DOHH2 (cell line): ENCODE measurements around the gene HSBP1L1.

ENCODE experiments used
- H3F3A ChIP-seq: fragments of 200-600 bp; sonication (generic), shearing (Covaris generic); 2 replicates; pipeline ENCODE4 v1.6.0; 2016; ENCODE audit warnings: antibody characterized with exemption, mild to moderate bottlenecking; ENCODE audit not compliant: control insufficient read depth, insufficient read depth
- H3K27ac ChIP-seq: fragments of 200-600 bp; sonication (generic); 2 replicates; pipeline ENCODE4 v1.5.1; 2014; ENCODE audit warnings: low read depth, mild to moderate bottlenecking, low read length, moderate library complexity
- H3K27me3 ChIP-seq: fragments of 200-600 bp; sonication (generic); 2 replicates; pipeline ENCODE4 v1.6.1; 2014; ENCODE audit warnings: mild to moderate bottlenecking, low read length, mixed read lengths; ENCODE audit not compliant: control insufficient read depth
- H3K36me3 ChIP-seq: fragments of 200-600 bp; sonication (generic); 2 replicates; pipeline ENCODE4 v1.6.1; 2014; ENCODE audit warnings: mild to moderate bottlenecking, low read length, moderate library complexity, mixed read lengths; ENCODE audit not compliant: control insufficient read depth
- H3K4me1 ChIP-seq: fragments of 200-600 bp; sonication (generic); 2 replicates; pipeline ENCODE4 v1.6.1; 2014; ENCODE audit warnings: mild to moderate bottlenecking, low read length, mixed read lengths; ENCODE audit not compliant: control insufficient read depth
- H3K4me2 ChIP-seq: fragments of 200-600 bp; sonication (generic); 2 replicates; pipeline ENCODE4 v1.6.0; 2014; ENCODE audit warnings: mild to moderate bottlenecking, low read length, moderate library complexity
- H3K4me3 ChIP-seq: fragments of 200-600 bp; sonication (generic); 2 replicates; pipeline ENCODE4 v1.5.1; 2014; ENCODE audit warnings: mild to moderate bottlenecking, low read length, mixed read lengths
- H3K79me2 ChIP-seq: fragments of 200-600 bp; sonication (generic); 2 replicates; pipeline ENCODE4 v1.6.1; 2014; ENCODE audit warnings: mild to moderate bottlenecking, low read length, mixed read lengths; ENCODE audit not compliant: control insufficient read depth
- H3K9me2 ChIP-seq: fragments of 200-600 bp; sonication (generic); replicated peaks from 2 replicates; pipeline ENCODE4 v1.6.1; 2014; ENCODE audit warnings: mild to moderate bottlenecking, low read length, mixed read lengths; ENCODE audit not compliant: control insufficient read depth
- H3K9me3 ChIP-seq: fragments of 200-600 bp; sonication (generic); 2 replicates; pipeline ENCODE4 v1.6.1; 2014; ENCODE audit warnings: antibody characterized with exemption, low read length, mixed read lengths; ENCODE audit not compliant: control insufficient read depth, insufficient read depth
- H4K20me1 ChIP-seq: fragments of 200-600 bp; sonication (generic); 2 replicates; pipeline ENCODE4 v1.6.0; 2014; ENCODE audit warnings: low read depth, mild to moderate bottlenecking, antibody characterized with exemption, low read length, moderate library complexity; ENCODE audit not compliant: control insufficient read depth, insufficient read depth
- CTCF ChIP-seq: fragments of 200-600 bp; sonication (generic); IDR thresholded peaks from one replicate; pipeline ENCODE4 v1.5.1; 2014; ENCODE audit warnings: antibody characterized with exemption, mild to moderate bottlenecking, low read depth, low read length; ENCODE audit not compliant: poor library complexity, severe bottlenecking
- EZH2phosphoT487 ChIP-seq: fragments of 200-600 bp; sonication (generic); IDR thresholded peaks from 2 replicates; pipeline ENCODE4 v1.6.1; 2017; ENCODE audit warnings: borderline replicate concordance, mild to moderate bottlenecking, antibody characterized with exemption, low read length, moderate library complexity, mixed read lengths

Gene HSBP1L1

GRCh38 chr18:79942211-79942610 lies 22.2 kb upstream of the HSBP1L1 start:
- no peaks in the 10 kb centered on the region for H3K9me2 ChIP-seq
- peaks cover 89% of the 10 kb centered on the region for H3K79me2 ChIP-seq
- H3K4me3 ChIP-seq, result no peak overlapping the region
- peaks cover 10% of the 10 kb centered on the region for H4K20me1 ChIP-seq
- H3K9me3 ChIP-seq, result no peaks in the 10 kb centered on the region
- H3K27me3 ChIP-seq, result no peaks in the 10 kb centered on the region
- peaks cover 55% of the 10 kb centered on the region for H3K36me3 ChIP-seq
- no peaks in the 10 kb centered on the region for H3F3A ChIP-seq
- TF ChIP-seq EZH2phosphoT487 (no peak), CTCF (no peak)
- peaks cover 28% of the 10 kb centered on the region for H3K4me1 ChIP-seq
- no peak overlapping the region for H3K27ac ChIP-seq
- H3K4me2 ChIP-seq, result no peak overlapping the region

- Histone ChIP-seq H3K36me3 (peaks cover 53% of the 10 kb centered on the region), H3K9me3 (no peaks in the 10 kb centered on the region), H3K27me3 (no peaks in the 10 kb centered on the region), H3K4me2 (no peak overlapping the region), H3F3A (no peaks in the 10 kb centered on the region), H4K20me1 (peaks cover 12% of the 10 kb centered on the region), H3K79me2 (peaks cover 88% of the 10 kb centered on the region), H3K9me2 (no peaks in the 10 kb centered on the region), H3K27ac (no peak overlapping the region), H3K4me1 (peaks cover 31% of the 10 kb centered on the region), H3K4me3 (no peak overlapping the region)
- no peak for TF ChIP-seq EZH2phosphoT487
- TF ChIP-seq CTCF, result no peak
These were observed 21.4 kb upstream of the HSBP1L1 start for GRCh38 chr18:79942786-79943607.

GRCh38 chr18:79943608-79944125 lies 20.8 kb upstream of the HSBP1L1 start:
- Histone ChIP-seq H3K4me1 (peaks cover 38% of the 10 kb centered on the region), H3K9me3 (no peaks in the 10 kb centered on the region), H3K79me2 (peaks cover 88% of the 10 kb centered on the region), H3K27ac (no peak overlapping the region), H3K9me2 (no peaks in the 10 kb centered on the region), H3K4me2 (no peak overlapping the region), H3F3A (no peaks in the 10 kb centered on the region; the same call in 1 of the 2 replicates), H4K20me1 (peaks cover 18% of the 10 kb centered on the region), H3K4me3 (no peak overlapping the region), H3K27me3 (no peaks in the 10 kb centered on the region), H3K36me3 (peaks cover 57% of the 10 kb centered on the region)
- TF ChIP-seq CTCF, result no peak
- TF ChIP-seq EZH2phosphoT487, result no peak
